Upper lobe of left lung (tissue), 4 donors: Measurements from ENCODE around the gene SFTPB.

Source experiments
- POLR2AphosphoS5 ChIP-seq, 2 donors: sonication (generic); formaldehyde crosslinking; IDR thresholded peaks; one replicate each; pipeline ENCODE4 v1.5.1; 2017; ENCODE audit warnings: antibody characterized with exemption in 2 of 2
- TF ChIP-seq, protein P1 (sequence below), 6 experiments: fragments of 450-650 bp in 4 of 6; fragments of 200-600 bp in 2 of 6; sonication (generic) in 2 of 6; IDR thresholded peaks; one replicate each; pipeline ENCODE4 v1.5.1; 2016 to 2019; ENCODE audit warnings: antibody characterized with exemption in 6 of 6

GRCh38 chr2:85655961-85656417 lies 12.0 kb downstream of the SFTPB start:
- peak; percentile 15 to 35 for TF ChIP-seq POLR2AphosphoS5 (IDR thresholded peaks at IDR 0.05)
- TF ChIP-seq, protein P1, sequence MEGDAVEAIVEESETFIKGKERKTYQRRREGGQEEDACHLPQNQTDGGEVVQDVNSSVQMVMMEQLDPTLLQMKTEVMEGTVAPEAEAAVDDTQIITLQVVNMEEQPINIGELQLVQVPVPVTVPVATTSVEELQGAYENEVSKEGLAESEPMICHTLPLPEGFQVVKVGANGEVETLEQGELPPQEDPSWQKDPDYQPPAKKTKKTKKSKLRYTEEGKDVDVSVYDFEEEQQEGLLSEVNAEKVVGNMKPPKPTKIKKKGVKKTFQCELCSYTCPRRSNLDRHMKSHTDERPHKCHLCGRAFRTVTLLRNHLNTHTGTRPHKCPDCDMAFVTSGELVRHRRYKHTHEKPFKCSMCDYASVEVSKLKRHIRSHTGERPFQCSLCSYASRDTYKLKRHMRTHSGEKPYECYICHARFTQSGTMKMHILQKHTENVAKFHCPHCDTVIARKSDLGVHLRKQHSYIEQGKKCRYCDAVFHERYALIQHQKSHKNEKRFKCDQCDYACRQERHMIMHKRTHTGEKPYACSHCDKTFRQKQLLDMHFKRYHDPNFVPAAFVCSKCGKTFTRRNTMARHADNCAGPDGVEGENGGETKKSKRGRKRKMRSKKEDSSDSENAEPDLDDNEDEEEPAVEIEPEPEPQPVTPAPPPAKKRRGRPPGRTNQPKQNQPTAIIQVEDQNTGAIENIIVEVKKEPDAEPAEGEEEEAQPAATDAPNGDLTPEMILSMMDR (IDR thresholded peaks at IDR 0.05), result no peak
